Choroid plexus epithelial cell (primary cell): Measurements from ENCODE around the gene TGIF1.

Experiments
- DNase-seq: peaks from one replicate; pipeline ENCODE4 v3.0.0-alpha.2; 2010; ENCODE audit warnings: low read depth
- H3K4me3 ChIP-seq: 2 replicates; pipeline ENCODE4 v1.5.1; 2011; ENCODE audit warnings: low read depth, mild to moderate bottlenecking, control low read depth, low read length, moderate library complexity
- TF ChIP-seq, protein P1 (sequence below): conservative IDR thresholded peaks from 2 replicates; pipeline ENCODE4 v1.5.1; 2011; ENCODE audit warnings: low read depth, mild to moderate bottlenecking, control low read depth, inconsistent platforms, low read length, moderate library complexity

Gene TGIF1

DNA sequence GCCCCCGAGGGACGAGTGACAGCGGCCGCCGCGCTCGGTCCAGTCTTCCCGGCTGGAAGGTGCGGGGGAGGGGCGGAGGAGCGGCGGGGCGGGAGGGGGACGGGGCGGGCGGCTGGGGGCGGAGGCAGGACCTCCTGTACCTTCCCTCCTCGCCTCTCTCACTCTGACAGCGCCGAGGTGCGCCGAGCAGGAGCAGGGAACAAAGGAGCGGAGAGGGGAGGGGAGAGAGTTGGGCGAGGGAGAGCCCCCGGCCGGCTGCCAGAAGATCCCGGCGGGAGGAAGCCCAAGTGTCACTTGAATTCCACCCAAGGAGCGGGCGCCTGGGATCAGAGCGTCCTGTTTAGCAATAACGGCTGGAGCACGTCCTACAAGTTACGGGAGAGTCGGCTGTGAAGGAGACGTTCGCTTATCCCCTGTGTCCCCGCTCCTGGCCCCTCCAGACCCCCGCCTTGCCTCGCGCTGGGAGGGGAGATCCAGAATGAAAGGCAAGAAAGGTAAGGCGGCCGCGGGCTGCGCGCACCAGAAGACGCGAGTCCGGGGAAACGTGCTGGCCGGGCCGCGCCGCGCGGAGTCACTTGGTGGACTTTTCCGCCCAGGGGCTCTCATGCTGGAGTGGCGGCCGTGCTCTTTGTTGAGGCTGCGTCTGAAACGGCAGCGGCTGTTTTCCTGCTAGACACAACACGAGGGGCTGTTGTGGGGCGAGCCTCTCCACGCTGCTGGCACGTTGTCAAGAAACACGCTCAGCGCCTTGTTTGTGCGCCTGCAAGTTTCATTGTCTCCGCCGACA, at the start of gene TGIF1:
TSS of gene TGIF1 (plus strand) at position 161 of the 787 bp plus-strand sequence. CDS start at position 479, 318 bp downstream.
- H3K4me3 ChIP-seq: peak within 1 kb of the TSS; percentile 94
- TF ChIP-seq, protein P1, sequence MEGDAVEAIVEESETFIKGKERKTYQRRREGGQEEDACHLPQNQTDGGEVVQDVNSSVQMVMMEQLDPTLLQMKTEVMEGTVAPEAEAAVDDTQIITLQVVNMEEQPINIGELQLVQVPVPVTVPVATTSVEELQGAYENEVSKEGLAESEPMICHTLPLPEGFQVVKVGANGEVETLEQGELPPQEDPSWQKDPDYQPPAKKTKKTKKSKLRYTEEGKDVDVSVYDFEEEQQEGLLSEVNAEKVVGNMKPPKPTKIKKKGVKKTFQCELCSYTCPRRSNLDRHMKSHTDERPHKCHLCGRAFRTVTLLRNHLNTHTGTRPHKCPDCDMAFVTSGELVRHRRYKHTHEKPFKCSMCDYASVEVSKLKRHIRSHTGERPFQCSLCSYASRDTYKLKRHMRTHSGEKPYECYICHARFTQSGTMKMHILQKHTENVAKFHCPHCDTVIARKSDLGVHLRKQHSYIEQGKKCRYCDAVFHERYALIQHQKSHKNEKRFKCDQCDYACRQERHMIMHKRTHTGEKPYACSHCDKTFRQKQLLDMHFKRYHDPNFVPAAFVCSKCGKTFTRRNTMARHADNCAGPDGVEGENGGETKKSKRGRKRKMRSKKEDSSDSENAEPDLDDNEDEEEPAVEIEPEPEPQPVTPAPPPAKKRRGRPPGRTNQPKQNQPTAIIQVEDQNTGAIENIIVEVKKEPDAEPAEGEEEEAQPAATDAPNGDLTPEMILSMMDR: no peak
- peak; percentile 88 for DNase-seq

DNA sequence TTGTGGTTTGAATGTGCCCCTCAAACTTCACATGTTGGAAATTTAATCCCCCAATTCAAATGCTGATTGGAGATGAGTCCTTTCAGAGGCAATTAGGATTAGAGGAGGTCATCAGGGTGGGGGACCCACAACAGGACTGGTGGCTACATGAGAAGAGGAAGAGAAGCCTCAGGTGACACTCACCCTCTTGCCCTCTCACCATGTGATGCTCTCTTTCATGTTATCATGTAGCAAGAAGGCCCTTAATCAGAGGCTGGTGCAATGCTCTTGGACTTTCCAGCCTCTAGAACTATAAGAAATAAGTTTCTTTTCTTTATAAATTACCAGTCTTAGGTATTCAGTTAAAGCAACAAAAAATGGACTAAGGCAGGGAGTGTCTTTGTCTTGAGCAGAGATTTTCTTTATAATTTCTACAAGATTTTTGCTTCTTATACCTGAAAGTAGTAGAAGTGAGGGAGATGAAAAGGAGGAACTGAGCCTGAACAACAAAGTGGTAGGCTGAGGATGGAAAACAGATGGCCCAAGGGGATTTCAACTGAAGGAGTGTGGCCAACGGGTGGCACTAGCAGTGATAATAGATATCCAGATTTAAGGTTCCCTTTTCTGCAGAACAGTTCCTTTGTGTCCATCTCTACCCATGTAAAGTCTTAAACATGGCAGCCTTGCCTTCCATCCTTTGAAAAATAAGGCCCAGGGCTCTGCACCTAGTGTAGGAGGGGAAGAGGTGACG, 49.2 kb upstream of the TGIF1 start:
- H3K4me3 ChIP-seq: no peak overlapping the region
- TF ChIP-seq, protein P1: no peak
- no peak for DNase-seq

DNA sequence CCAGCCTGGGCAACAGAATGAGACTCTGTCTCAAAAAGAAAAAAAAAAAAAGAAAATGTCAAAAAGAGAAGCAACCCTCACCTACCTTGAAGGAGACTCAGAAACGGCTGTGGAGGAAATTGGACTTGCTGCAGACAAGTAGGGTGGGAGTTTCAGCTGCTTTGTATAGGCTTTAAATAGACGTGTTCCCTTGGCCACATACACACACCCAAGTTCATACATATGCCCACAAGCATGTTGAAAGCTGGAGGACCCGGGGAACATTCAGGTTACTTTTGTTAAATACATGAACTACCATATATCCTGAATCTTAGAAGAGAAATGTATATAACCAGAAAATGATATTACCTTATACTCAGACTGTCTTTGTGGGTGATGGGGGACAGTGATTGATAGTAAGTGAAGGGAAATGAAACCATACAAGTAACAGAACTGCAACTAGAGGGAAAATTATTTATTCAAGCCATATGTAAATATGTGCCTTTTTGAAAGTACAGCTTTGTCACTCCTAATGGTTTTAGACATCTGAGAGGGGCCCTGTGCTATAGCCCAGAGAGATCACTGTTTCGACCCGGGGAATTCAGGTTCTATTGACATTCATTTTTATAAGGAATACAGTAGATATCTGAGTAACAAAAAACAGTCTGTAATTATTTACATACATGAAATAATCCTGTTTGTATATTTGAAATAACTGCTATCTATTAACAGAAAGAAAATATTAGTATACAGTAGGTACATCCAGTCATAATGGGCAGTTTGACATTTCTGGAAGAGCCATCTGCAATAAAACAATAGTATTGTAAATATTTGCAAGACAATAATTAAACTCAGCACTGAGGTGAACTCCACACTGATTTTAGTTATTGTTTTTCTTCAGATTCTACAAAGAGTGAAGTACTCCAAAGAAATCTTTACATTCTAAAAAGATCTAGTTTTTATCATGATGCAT, 48.0 kb upstream of the TGIF1 start:
- no peak for DNase-seq
- TF ChIP-seq, protein P1: no peak
- H3K4me3 ChIP-seq: no peak overlapping the region

DNA sequence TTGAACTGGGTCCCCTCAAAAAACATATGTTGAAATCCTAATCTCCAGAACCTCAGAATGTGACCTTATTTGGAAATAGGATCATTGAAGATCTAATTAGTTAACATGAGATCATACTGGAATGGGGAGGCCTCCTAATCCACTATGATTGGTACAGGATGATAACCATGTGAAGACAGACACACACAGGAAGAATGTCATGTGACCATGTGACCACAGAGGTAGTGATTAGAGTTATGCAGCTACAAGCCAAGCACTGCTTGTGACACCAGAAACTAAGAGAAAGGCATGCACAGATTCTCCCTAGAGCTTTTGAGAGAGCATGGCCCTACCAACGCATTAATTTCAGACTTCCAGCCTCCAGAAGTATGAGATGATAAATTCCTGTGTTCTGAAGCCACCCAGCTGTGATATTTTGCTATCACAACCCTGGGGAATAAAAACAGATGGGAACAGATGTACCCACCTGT, 47.0 kb upstream of the TGIF1 start:
- no peak overlapping the region for H3K4me3 ChIP-seq
- TF ChIP-seq, protein P1: no peak
- DNase-seq: peak; percentile 79

- H3K4me3 ChIP-seq: no peak overlapping the region
- TF ChIP-seq, protein P1: no peak
- DNase-seq: no peak
Measured at GRCh38 chr18:3405713-3406112, 44.3 kb upstream of the TGIF1 start.

DNA sequence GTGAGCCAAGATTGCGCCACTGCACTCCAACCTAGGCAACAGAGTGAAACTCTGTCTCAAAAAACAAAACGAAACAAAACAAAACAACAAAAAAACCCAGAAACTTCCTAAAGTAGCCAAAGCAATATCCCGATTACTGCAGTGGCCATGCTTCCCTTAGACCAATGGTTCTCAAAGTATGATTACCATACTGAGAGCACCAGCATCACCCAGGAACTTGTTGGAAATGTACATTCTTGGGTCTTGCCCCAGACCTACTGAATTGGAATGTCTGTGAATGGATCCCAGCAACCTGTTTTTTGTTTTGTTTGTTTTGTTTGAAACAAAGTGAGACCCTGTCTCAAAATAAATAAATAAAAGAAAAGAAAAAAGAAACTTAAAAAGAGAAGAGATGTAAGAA, 41.9 kb upstream of the TGIF1 start:
- TF ChIP-seq, protein P1: no peak
- no peak overlapping the region for H3K4me3 ChIP-seq

More for the DNA sequence above, 41.9 kb upstream of the TGIF1 start:
- DNase-seq: no peak
